GM21423 (cell line): ENCODE data around the gene ZNF768.
"Not testable (repeated sequence)": the region's sequence is repeated elsewhere in the genome, so short reads cannot be mapped to it uniquely, and the experiment has no call there.

Experiments
- ATAC-seq: cut with Tn5 transposase; IDR thresholded peaks from one replicate; pipeline ENCODE4 v1.9.1; 2021; ENCODE audit warnings: mild to moderate bottlenecking, moderate library complexity; ENCODE audit not compliant: unreplicated experiment

ZNF768 gene

GRCh38 chr16:30556125-30556473 is 29.7 kb upstream of the ZNF768 start:
- ATAC-seq, result no peak

- no peak for ATAC-seq
Measured at GRCh38 chr16:30555315-30556124, 29.2 kb upstream of the ZNF768 start.

- no peak for ATAC-seq
Measured at GRCh38 chr16:30554557-30555314, 28.4 kb upstream of the ZNF768 start.

DNA sequence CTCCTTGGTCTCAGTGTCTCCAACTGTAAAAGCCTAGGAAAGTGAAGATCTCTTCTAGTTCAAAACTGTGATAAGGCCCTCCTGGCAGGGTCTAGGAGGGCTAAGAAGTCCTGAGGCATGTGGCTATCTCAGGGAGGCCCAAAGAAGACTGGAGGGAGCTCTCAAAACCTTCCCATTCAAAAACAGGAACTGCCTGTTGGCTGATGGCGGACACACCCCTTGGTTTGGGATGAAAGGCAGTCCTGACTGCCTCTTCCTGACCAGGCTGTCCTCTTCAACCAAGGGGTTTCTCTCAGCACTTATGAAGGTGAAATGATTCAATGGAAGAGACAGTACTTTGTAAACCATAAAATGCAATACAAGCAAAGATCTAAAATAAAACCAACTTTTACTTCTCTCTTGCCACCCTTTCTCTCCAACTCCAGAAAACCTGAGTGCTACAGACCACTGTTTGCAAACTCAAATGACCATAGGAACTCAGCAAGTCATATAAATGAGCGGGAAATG is 27.1 kb upstream of the ZNF768 start:
- ATAC-seq, result no peak

GRCh38 chr16:30552956-30553355 is 26.6 kb upstream of the ZNF768 start:
- no peak for ATAC-seq

- ATAC-seq, result no peak
Measured at GRCh38 chr16:30551781-30552180, 25.4 kb upstream of the ZNF768 start.

GRCh38 chr16:30548416-30549253 is 22.3 kb upstream of the ZNF768 start:
- no peak for ATAC-seq

DNA sequence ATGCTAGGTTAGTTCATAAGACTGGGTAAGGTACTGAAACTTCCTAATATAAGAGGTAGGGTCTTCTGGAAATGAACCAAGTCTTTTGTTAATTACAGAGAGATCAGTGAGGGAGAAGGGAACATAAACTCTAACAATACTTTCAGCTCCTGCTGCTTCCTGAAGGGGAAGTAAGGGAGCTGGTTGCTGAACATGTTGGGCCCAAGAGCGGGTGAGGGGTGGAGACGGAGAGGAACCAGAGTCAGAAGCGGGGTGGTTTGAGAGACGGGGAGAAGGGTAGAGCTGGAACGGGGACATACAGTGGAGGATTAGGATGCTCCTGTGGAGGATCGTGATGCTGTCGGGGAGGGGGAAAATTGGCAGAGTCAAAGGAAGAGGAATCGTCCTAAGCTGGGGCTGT is 19.7 kb upstream of the ZNF768 start:
- no peak for ATAC-seq

DNA sequence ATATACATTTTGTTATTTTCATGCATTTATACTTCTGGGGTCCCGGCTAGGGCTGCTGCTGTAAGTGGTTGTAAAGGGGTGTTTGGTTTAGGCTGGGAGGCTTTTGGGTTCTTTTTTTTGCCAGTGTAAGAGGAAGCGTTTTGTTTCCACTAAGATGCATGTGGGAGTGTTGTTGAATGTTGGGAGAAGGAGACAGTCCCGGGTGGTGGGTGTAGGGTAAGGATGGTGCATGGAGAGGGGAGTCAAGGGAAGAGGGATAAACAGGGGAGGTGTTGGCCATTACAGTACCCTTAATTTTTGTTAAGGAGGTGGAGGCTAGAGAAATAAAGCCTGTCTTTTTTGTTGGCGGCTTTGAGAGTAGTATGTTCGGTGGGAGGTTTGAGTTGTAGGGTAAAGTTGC is 16.7 kb upstream of the ZNF768 start:
- ATAC-seq, result no peak

DNA sequence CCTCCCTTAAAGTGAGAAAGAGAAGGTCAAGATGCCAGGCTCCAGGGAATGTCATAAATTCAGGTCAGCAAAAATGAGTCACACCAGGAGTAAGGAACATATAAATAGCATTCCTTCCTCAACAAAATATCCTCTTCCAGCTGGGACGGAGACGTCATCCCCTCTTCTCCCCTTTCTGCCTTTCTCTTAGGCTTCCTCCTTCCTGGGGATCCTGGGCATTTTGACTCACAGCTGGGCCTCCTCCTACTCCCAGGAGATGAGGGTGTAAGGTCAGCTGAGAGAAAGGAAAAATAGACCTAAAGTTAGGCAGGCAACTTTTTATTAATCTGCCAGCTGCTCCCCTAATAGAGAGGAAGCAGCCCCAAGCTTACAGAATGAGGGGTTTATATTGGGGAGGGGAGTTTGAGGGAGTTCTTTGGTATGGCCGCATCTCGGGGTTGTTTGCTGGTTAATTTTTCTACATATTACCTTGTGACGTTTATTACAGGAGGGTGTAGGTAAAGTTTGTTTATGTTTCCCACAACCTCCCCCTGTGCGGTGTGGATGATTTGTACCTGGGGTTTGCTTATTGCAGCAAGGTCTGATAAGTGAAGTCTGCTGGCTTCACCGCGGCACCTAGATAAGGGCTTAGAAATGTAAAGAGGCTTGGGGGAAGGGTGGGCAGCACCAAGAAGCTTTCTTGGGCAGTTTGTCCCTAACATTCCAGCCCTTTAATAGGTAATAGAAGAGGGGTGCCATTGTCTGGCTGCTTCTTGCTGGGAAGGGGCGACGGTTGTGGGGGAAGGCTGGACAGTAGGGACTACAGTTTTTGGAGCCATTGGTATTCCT is 15.3 kb upstream of the ZNF768 start:
- no peak for ATAC-seq

DNA sequence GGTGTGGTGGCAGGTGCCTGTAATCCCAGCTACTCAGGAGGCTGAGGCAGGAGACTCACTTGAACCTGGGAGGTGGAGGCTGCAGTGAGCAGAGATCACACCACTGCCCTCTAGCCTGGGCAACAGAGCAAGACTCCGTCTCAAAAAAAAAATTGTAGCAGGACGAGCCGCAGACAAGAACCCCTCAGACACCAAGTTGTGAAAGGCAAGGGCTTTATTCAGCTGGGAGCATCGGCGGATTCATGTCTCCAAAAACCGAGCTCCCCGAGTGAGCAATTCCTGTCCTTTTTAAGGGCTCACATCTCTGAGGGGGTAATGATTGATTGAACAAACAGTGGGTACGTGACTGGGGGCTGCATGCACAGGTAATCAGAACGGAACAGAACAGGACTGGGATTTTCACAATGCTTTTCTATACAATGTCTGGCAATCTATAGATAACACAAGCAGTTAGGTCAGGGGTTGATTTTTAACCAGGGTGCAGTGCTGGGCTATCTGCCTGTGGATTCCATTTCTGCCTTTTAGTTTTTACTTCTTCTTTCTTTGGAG is 14.6 kb upstream of the ZNF768 start:
- ATAC-seq, result not testable (repeated sequence)

- ATAC-seq, result not testable (repeated sequence)
Measured at GRCh38 chr16:30539986-30540526, 13.7 kb upstream of the ZNF768 start.

DNA sequence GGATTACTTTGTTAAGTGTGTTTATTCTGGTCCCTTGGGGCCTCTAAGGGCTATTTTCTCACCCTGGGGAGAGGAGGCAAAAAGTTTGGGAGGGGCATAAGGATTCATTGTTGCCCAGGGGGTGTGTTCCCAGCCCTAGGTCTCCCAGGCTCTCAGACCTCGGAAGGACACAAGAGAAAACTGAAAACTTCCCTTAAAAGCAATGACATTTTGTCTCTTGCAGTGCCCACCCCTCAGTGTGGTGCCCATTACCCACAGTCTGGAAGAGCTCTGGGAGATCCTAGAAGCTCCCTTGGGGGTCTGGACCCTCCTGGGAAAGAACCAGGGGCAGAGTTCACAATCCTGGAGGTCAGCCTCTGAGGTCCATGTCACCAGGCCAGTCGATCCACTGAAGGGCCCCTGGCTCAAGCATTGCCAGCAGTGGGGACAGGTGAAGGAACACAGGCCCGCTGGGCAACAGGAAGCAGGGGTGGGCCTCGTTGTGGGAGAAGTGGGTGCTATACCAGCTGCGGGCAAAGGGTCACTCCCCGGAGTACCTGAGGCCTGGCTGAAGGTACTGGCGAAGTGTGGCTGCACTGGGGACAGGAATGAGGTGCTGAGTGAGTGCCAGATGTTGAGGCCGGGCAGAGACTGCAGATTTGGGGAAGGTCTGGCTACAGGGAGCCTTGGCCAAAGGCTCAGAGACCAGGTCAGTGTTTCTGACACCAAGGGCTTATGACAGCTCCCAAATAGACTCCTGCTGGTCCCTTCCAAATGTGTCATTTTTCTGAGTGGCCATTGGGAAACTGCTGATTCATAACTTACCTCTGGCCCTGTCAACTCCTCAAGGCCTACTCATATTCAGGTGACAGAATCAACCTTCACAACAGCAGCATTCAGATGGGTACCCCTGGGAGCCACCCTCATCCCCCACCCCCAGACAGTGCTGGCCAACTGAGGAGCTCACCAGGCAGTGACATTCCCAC is 12.9 kb upstream of the ZNF768 start:
- ATAC-seq, result no peak

DNA sequence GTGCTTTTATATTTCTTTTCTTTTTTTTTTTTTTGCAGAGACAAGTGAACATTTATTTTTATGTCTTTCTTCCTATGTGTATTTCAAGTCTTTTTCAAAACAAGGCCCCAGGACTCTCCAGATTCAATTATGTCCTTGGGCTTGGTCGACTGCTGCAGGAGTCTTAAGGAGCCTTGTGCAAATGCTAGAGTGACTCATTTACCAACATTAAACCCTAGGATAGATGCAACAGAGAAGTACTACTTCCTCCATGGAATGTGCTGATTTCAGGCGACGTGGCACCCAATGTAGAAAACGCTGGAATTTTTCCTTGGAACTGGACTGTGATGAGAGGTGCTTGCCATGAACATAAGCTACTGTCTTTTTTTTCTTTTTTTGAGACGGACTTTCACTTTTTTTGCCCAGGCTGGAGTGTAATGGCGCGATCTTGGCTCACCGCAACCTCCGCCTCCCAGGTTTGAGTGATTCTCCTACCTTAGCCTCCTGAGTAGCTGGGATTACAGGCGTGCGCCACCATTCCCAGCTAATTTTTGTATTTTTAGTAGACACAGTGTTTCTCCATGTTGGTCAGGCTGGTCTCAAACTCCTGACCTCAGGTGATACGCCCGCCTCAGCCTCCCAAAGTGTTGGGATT is 10.1 kb upstream of the ZNF768 start:
- not testable (repeated sequence) for ATAC-seq

GRCh38 chr16:30535777-30536190 is 9.4 kb upstream of the ZNF768 start:
- ATAC-seq, result peak; percentile 42

DNA sequence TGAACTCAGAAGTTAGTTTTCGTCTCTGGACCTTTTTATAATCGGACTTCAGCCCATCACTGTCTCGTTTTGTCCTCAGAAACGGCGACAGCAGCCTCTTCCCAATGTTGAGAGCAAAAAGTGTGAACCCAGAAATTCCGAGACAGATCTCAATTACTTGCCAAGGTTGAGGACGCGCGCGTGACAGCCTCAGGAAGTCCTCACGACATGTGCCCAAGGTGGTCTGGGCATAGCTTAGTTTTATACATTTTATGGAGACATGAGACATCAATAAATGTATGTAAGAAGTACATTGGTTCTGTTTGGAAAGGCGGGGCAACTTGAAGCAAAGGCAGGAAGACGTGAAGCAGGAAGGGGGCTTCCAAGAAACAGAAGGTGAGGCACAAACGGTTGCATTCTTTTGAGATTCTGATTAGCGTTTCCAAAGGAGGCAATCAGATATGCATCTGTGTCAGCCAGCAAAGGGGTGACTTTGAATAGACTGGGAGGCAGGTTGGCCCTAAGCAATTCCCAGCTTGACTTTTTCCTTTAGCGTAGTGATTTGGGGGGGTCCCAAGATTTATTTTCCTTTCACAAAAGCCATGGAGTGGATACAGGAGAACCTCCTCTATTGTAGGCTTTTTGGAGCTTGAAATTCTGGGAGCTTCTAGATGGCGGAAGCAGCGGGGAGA is 8.9 kb upstream of the ZNF768 start:
- peak; percentile 3 for ATAC-seq

GRCh38 chr16:30534368-30535105 is 8.2 kb upstream of the ZNF768 start, which contains the start of gene ZNF747:
Gene ZNF747, minus strand, starts transcription at chr16:30534858. Its CDS starts 179 bp downstream, at chr16:30534679.
- peak; percentile 56 for ATAC-seq
